A172 (cell line): ENCODE measurements around the gene UBQLN1. TPM values are rescaled to one million over a fixed set of nuclear protein-coding genes. Genes with fewer than 3 reads are reported as not detected.
"Not testable (repeated sequence)": the region's sequence is repeated elsewhere in the genome, so short reads cannot be mapped to it uniquely, and the experiment has no call there.

Experiments used
- DNase-seq: peaks from one replicate; pipeline ENCODE4 v3.0.0-alpha.2; 2015; ENCODE audit warnings: low spot score
- total RNA-seq: library from RNA; depleted of rRNA; stranded (reverse); fragments of >200 nt; shearing (Covaris generic); gene quantifications from 2 replicates; pipeline ENCODE4 v1.2.3, GENCODE V29; 2014; rRNA removed

Gene UBQLN1
- total RNA-seq, 1 experiment from 2014 or later = 194 TPM

DNA sequence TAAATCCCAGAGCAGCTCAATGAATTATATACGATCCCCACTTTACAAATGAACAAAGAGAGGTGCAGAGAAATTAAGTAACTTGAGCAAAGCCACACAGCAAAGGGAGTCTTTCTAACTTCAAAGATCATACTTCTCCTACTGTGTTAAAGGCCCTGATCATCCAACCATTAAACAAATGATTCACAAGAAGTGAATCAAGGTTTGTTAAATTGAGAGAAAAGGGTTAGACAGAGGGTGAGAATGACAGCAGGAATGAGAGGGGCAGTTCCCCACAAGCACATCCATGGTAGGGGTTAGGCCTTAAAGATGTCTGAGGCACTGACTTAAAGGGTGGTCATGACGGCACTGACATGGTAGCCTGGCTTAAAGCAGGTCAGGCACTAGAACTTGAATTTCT lies 74.1 kb downstream of the UBQLN1 start:
- DNase-seq = no peak

DNA sequence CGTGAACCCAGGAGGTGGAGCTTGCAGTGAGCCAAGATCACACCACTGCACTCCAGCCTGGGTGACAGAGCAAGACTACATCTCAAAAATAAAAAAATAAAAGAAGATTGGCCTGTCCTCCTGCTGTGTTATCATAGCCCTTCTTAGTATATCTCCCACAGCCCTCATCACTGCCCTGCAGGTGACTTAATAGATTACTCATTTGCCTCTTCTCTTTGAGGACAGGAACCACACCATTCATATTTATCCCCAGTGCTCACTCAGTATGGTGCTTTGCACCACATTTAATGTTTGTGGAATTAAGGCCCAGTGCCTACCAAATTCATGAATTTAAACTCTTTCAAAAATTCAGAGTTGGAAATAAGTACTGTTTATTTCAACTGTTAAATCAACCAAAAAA lies 74.5 kb downstream of the UBQLN1 start:
- no peak for DNase-seq

DNA sequence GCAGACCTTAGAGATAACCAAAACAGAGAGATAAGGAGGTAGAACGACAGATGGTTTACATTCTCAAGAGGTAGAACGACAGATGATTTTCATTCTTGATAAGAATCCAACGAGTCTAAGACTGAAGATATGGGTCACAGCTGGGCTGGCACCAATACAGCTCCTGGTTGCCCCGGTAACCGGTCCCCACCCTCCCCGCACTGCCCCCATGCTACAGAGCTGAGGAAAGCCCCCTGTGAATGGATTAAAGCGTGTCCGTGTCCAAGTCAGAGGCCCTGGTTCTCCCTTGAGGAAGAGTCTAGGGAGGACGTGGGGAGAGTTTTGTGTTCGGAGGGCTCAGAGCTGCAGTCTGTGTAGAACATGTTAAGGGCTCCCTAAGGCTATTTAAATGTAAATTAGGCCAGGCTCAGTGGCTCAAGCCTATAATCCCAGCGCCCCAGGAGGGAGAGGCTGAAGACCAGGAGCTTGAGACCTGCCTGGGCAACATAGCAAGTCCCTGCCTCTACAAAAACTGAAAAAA lies 76.8 kb downstream of the UBQLN1 start:
- DNase-seq = no peak

DNA sequence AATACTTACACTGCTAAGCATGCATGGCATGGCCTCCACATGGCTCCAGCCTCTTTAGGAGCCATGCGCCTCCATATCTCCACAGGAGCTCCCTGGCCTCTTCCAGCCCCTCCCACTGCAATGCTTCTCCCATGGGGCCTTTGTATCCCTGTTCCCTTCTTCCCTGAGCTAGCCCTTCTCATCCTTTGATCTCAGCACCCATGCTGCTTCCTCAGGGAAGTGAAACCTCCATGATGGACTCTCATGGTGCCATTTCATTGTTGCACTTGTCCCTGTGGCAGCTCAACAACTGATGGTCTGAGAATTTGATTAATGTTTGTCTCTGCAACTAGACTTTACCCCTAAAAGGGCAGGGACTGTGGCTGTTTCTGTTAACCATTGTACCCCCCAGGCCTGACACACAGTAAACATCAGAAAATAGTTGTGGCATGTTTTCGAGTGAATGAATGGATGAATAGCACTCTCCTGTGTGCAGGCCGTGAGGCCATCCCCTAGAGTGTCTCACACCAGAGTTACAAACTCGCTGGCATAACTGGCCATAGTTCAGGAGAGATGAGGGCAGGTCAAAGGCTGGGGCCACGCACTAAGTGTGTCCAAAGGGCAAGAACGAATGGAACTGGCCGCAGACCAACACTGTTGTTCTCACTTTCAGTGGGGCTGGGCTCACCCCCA lies 78.2 kb downstream of the UBQLN1 start:
- DNase-seq = no peak

DNA sequence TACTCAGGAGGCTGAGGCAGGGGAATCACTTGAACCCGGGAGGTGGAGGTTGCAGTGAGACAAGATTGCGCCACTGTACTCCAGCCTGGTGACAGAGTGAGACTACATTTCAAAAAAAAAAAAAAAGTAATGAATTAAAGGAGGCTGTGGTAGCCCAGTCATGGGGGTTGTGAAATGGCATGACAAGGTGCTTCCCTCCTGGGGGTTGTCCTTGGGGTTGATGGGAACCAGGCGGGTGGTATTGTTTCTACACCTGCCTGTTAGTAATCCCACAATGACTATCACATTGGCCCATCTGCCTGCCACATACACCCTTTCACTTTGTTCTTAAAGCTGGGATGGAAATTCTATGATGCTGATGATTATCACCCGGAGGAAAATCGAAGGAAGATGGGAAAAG lies 79.2 kb downstream of the UBQLN1 start:
- no peak for DNase-seq

DNA sequence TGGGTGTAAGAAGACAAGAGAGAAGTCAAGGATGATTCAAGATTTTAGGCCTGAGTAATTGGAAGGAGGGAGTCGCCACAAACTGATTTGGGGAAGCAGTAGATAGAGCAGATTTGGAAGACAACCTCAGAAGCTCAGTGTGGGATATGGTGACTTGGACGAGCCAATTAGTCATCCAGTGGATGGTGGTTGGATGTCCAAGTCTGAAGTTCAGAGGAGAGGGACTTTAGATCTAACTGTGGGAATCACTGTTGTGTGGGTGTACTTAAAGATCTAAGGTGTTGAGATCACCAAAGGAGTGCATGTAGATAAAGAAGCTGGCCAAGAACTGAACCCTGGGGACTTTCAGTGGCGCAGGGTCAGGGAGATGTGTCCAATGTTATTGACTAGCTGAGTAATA lies 82.6 kb downstream of the UBQLN1 start:
- no peak for DNase-seq

DNA sequence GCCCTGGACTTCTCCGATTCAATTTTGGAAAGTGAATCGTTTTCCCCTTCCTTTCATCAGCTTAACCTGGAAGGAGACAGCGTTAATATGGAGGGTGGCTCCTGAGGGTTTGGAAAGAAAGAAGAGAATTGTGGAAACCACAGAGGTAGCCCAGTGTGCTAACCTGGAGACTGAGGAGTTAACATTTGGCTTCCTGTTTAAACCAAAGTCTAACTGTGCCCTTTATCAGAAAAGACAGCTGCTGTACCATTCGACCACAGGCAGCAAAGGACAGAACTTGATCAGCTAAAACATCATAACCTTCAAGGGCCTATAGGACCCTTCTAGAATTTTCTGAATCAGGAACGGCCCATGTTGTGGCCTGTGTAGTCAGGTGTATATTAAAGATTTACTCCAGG lies 84.1 kb downstream of the UBQLN1 start:
- no peak for DNase-seq

DNA sequence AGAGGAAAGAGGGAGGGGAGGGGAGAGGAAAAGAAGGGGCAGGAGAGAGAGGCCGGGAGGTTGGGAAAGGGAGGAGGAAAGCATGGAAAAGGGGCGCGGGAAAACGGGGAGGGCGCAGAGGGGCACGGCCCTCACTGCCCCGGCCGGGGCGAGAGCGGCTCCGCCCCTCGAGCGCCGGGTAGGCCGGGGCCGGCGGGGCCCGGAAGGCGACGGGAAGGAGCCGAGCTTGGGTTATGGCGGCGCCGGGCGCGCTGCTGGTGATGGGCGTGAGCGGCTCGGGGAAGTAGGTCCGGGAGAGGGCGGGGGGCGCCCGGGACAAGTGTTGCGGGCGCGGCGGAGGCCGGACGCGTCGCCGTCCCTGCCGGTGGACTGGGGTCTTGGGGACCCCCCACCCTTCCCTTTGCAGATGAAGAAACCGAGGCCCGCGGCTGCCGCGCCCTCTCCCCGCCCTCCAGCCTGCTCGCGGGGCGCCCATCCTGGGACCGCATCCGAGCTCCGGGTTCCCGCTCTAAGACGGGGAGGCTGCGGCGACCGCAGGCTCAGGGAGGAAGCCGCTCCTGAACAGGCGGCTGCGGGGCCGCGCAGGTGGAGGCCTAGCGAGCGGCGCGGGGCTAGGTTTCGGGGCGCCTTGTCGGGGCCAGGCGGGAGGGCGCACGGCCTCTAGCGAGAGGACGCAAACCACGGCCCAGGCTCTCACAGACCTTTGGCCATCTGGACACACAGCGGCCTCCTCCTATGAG lies 84.6 kb downstream of the UBQLN1 start, which contains the start of gene IDNK:
Gene IDNK, plus strand, starts transcription at position 205 of the 740 bp plus-strand sequence. Its CDS starts 29 bp downstream, at position 234.
- peak; percentile 81 for DNase-seq

DNA sequence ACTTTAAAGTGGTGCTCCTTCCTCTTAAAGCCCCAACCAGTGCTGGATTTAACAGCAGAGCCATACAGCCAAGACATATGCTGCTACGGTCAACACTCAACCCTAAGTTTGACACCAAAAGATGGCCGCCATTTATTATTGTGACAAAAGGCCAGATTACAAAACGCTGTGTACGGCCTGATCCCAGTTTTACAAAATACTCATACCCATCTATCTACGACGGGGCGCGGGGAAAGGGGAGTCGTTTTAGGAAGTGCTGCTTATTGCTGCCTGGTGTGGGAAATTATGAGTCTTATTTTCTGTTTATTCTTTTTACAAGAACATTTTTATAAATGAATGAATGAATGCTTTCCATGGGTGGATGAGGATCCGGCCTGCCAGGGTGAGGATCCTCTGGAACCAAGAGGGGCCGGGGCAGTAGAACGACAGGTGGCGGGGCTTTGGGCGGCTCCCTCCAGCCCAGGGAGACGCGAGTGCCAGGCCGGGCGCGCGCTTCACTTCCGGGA lies 85.3 kb downstream of the UBQLN1 start:
- DNase-seq = no peak

DNA sequence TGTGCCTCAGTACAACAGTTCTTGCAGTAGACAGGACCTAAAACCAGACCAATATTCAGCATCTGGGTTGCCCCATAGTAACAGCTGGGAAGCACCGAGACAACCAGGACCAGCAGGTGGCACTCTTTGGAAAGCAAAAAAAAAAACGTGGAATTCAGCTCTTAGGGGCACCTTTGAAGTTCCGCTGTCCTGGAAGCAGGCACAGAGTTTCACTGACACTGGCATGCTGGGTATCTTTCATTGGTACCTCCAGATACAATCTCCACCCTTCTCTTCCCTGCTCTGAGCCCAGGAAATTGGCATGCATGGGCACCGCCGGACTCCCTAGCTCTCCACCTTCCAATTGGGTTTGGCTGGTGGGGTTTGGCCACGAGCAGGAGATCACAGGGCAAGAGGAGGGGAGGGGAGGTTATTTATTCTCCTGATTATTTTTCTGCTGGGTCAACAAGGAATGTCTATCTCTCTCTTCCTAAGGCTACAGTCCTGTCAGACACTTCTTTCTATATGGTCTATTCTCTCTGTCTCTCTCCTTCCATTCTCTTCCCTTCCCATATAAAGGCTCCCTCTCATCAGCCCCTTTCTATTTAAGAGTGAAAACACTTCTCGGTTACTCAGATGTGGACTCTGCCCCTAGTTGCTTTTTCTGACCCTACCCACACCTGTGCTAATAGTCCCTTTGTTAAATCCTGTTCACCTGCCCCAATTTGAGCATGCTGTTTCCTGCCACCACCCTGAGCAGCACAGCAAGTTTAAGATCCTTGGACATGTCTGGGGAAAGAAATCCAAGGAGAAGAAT lies 86.7 kb downstream of the UBQLN1 start:
- peak; percentile 64 for DNase-seq

DNA sequence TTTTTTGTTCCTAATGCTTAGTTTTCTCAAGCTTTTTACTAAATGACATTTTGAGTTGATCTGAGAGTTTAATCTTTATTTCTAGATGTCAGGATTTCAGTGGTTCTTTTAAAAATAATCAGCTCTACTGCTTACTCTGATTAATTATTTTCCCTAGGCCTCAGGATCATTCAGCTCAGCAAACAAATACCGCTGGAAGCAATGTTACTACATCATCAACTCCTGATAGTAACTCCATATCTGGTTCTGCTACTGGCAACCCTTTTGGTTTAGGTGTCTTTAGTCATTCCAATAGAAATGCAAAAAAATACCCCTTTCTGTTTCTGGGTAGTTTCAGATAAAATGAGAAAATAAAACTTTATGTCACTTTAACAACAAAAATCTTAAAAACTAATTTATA lies 90.5 kb downstream of the UBQLN1 start:
- DNase-seq = no peak

DNA sequence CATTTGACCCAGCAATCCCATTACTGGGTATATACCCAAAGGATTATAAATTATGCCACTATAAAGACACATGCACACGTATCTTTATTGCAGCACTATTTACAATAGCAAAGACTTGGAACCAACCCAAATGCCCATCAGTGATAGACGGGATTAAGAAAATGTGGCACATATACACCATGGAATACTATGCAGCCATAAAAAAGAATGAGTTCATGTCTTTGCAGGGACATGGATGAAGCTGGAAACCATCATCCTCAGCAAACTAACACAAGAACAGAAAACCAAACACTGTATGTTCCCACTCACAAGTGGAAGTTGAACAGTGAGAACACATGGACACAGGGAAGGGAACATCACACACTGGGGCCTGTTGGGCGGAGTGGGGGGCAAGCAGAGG lies 94.5 kb downstream of the UBQLN1 start:
- DNase-seq = not testable (repeated sequence)

Other genes starting within 250 kb of the UBQLN1 start
- gene FRMD3, start 169.6 kb downstream of the UBQLN1 start, total RNA-seq = 0.96 and 6.2 TPM in 2 replicates
- 11.5 and 14.1 TPM in 2 replicates for gene IDNK, start 84.8 kb downstream of the UBQLN1 start, total RNA-seq
- 5.7 and 10.3 TPM in 2 replicates for gene GKAP1, start 109.8 kb upstream of the UBQLN1 start, total RNA-seq
- gene KIF27, start 213.5 kb upstream of the UBQLN1 start, total RNA-seq = 3.1 and 3.3 TPM in 2 replicates